OCI-LY7 (cell line): Measurements from ENCODE around the gene TTC24. TPM values are rescaled to one million over a fixed set of nuclear protein-coding genes. Genes with fewer than 3 reads are reported as not detected.
"Not testable (repeated sequence)": the region's sequence is repeated elsewhere in the genome, so short reads cannot be mapped to it uniquely, and the experiment has no call there.

ENCODE experiments used
- BruUV-seq: library from RNA; stranded (reverse); fragments of 400-500 nt; replicated peaks from 2 replicates; lab custom pipeline; 2021; lab: Mats Ljungman, UMichigan
- CTCF ChIA-PET: fragments of 300-600 bp; sonication (Branson Sonifier 250); formaldehyde crosslinking; loops from one replicate; lab custom pipeline; 2022; ENCODE audit warnings: antibody characterized with exemption; ENCODE audit not compliant: unreplicated experiment; lab: Charles Lee
- POLR2A ChIA-PET: fragments of 300-600 bp; sonication (Branson Sonifier 250); formaldehyde crosslinking; loops from one replicate; lab custom pipeline; 2022; ENCODE audit warnings: antibody characterized with exemption; lab: Charles Lee
- DNase-seq: peaks from one replicate; pipeline ENCODE4 v3.0.0-alpha.2; 2015; ENCODE audit warnings: low spot score
- H2AFZ ChIP-seq: fragments of 200-600 bp; sonication (generic), shearing (Covaris generic); 2 replicates; pipeline ENCODE4 v1.6.1; 2014; ENCODE audit warnings: mild to moderate bottlenecking, antibody characterized with exemption, low read length, moderate library complexity
- H3K27ac ChIP-seq: fragments of 200-600 bp; sonication (generic); 2 replicates; pipeline ENCODE4 v1.5.1; 2014; ENCODE audit warnings: mixed run types, low read depth, mild to moderate bottlenecking, moderate library complexity, low read length, inconsistent platforms; ENCODE audit not compliant: poor library complexity, severe bottlenecking
- H3K36me3 ChIP-seq: fragments of 200-600 bp; sonication (generic); 2 replicates; pipeline ENCODE4 v1.6.1; 2014; ENCODE audit warnings: mild to moderate bottlenecking, antibody characterized with exemption, low read length, moderate library complexity, mixed read lengths; ENCODE audit not compliant: insufficient read depth
- H3K4me1 ChIP-seq: fragments of 200-600 bp; sonication (generic); 2 replicates; pipeline ENCODE4 v1.5.1; 2014; ENCODE audit warnings: mild to moderate bottlenecking, low read length; ENCODE audit not compliant: insufficient read depth, poor library complexity, severe bottlenecking
- H3K4me2 ChIP-seq: fragments of 200-600 bp; sonication (generic); 2 replicates; pipeline ENCODE4 v1.6.1; 2014; ENCODE audit warnings: mild to moderate bottlenecking, low read length
- H3K4me3 ChIP-seq: fragments of 200-600 bp; sonication (generic); 2 replicates; pipeline ENCODE4 v1.5.1; 2014; ENCODE audit warnings: mild to moderate bottlenecking, low read depth, low read length; ENCODE audit not compliant: poor library complexity, severe bottlenecking
- H3K79me2 ChIP-seq: fragments of 200-600 bp; sonication (generic); 2 replicates; pipeline ENCODE4 v1.6.1; 2016; ENCODE audit warnings: low read depth, mild to moderate bottlenecking, low read length, moderate library complexity, mixed read lengths; ENCODE audit not compliant: insufficient read depth
- H3K9me2 ChIP-seq: fragments of 200-600 bp; sonication (generic); 2 replicates; pipeline ENCODE4 v1.6.1; 2016; ENCODE audit warnings: mild to moderate bottlenecking, low read length, mixed read lengths; ENCODE audit not compliant: insufficient read depth
- H3K9me3 ChIP-seq: fragments of 200-600 bp; sonication (generic); 2 replicates; pipeline ENCODE4 v1.6.1; 2014; ENCODE audit warnings: mild to moderate bottlenecking, mixed run types, low read length, mixed read lengths
- H4K20me1 ChIP-seq: fragments of 200-600 bp; sonication (generic); 2 replicates; pipeline ENCODE4 v1.6.1; 2014; ENCODE audit warnings: mild to moderate bottlenecking, antibody characterized with exemption, low read length, moderate library complexity, mixed read lengths; ENCODE audit not compliant: insufficient read depth
- CTCF ChIP-seq: fragments of 200-600 bp; sonication (generic); conservative IDR thresholded peaks from 2 replicates; pipeline ENCODE4 v1.5.1; 2014; ENCODE audit warnings: mild to moderate bottlenecking, antibody characterized with exemption, low read length, moderate library complexity, mixed read lengths
- EZH2phosphoT487 ChIP-seq: fragments of 200-600 bp; sonication (generic); IDR thresholded peaks from 2 replicates; pipeline ENCODE4 v1.6.1; 2018; ENCODE audit warnings: low read depth, borderline replicate concordance, mild to moderate bottlenecking, mixed run types, antibody characterized with exemption, low read length, moderate library complexity, mixed read lengths
- intact Hi-C: fragments of 100-400 bp; cut with micrococcal nuclease; formaldehyde crosslinking; loops from one replicate; pipeline ENCODE4 v1.10.0; 2022; ENCODE audit not compliant: unreplicated experiment
- total RNA-seq, 2 experiments: library from RNA; depleted of rRNA in 1 of 2; stranded (reverse); fragments of >200 nt in 1 of 2; shearing (Covaris generic) in 1 of 2; gene quantifications; 2 replicates each; pipeline ENCODE4 v1.2.3, GENCODE V29; 2014 to 2022

The TTC24 gene
- total RNA-seq, 2 experiments from 2014 or later = 2.8 to 11.9 TPM

GRCh38 chr1:156631152-156631551 is 51.6 kb downstream of the TTC24 start:
- H3K36me3 ChIP-seq, intact Hi-C loops, H3K4me3 ChIP-seq, CTCF ChIA-PET, POLR2A ChIA-PET, H3K9me2 ChIP-seq, H3K9me3 ChIP-seq, H2AFZ ChIP-seq, BruUV-seq, H3K79me2 ChIP-seq, H4K20me1 ChIP-seq, H3K4me2 ChIP-seq, H3K27ac ChIP-seq, DNase-seq: not testable (repeated sequence)
- peak; percentile 44; the same call in 1 of the 2 replicates for TF ChIP-seq CTCF
- H3K4me1 ChIP-seq = peaks cover 23% of the 10 kb centered on the region

DNA sequence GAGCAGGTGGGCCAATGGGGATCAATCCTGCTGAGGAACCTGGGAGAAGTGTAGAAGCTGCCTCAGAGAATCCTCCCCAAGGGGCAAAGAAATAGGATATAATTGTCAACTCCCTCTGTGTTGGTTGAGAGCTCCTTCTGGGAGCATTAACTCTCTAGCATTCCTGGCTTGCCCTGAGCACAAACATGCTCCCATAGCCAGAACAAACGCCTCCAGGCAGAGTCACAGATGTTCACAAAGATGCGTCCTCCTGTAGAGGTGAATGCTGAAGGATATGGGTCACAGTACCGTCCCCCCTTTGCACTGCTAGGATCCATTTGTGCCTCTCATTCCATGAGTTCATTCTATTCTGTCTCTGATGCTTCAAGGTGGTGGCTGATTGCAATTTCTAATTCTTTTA is 52.8 kb downstream of the TTC24 start:
- ChIA-PET CTCF (no interaction called here), POLR2A (no interaction called here)
- no TSS peak for BruUV-seq
- no peaks in the 10 kb centered on the region for H3K9me2 ChIP-seq
- no peak overlapping the region for H3K4me2 ChIP-seq
- H3K4me3 ChIP-seq = no peak overlapping the region
- H3K27ac ChIP-seq = no peak overlapping the region
- TF ChIP-seq EZH2phosphoT487 = no peak
- no peak for TF ChIP-seq CTCF
- H3K4me1 ChIP-seq = peaks cover 13% of the 10 kb centered on the region
- no peaks in the 10 kb centered on the region for H3K9me3 ChIP-seq
- no peaks in the 10 kb centered on the region for H4K20me1 ChIP-seq
- DNase-seq = no peak
- H2AFZ ChIP-seq = no peak overlapping the region
- no peaks in the 10 kb centered on the region for H3K79me2 ChIP-seq
- intact Hi-C loops = no loop called here
- H3K36me3 ChIP-seq = no peaks in the 10 kb centered on the region

Other genes with a start within 250 kb of the TTC24 start
- 385 and 407 TPM in 2 replicates for gene CCT3, start 241.4 kb upstream of the TTC24 start, total RNA-seq (2014; rRNA removed; shearing (Covaris generic))
- gene CCT3, start 241.4 kb upstream of the TTC24 start, total RNA-seq (2022) = 321 and 387 TPM in 2 replicates
- 2.3 TPM in 1 of 2 replicates, not detected in the other for gene TSACC, start 241.2 kb upstream of the TTC24 start, total RNA-seq (2014; rRNA removed; shearing (Covaris generic))
- gene TSACC, start 241.2 kb upstream of the TTC24 start, total RNA-seq (2022) = 1.9 and 2.0 TPM in 2 replicates
- not detected in 2 replicates for gene RHBG, start 210.5 kb upstream of the TTC24 start, total RNA-seq (2014; rRNA removed; shearing (Covaris generic))
- gene RHBG, start 210.5 kb upstream of the TTC24 start, total RNA-seq (2022) = not detected in 2 replicates
- 23.4 and 42.7 TPM in 2 replicates for gene MEF2D, start 78.9 kb upstream of the TTC24 start, total RNA-seq (2014; rRNA removed; shearing (Covaris generic))
- 92.3 and 101 TPM in 2 replicates for gene MEF2D, start 78.9 kb upstream of the TTC24 start, total RNA-seq (2022)
- gene IQGAP3, start 7.2 kb upstream of the TTC24 start, total RNA-seq (2014; rRNA removed; shearing (Covaris generic)) = 22.4 and 26.1 TPM in 2 replicates
- gene IQGAP3, start 7.2 kb upstream of the TTC24 start, total RNA-seq (2022) = 28.7 and 37.1 TPM in 2 replicates
- gene NAXE, start 12.1 kb downstream of the TTC24 start, total RNA-seq (2014; rRNA removed; shearing (Covaris generic)) = 71.6 and 81.5 TPM in 2 replicates
- gene NAXE, start 12.1 kb downstream of the TTC24 start, total RNA-seq (2022) = 56.1 and 61.1 TPM in 2 replicates
- 33.3 and 40.9 TPM in 2 replicates for gene GPATCH4, start 21.8 kb downstream of the TTC24 start, total RNA-seq (2014; rRNA removed; shearing (Covaris generic))
- 38.5 and 51.6 TPM in 2 replicates for gene GPATCH4, start 21.8 kb downstream of the TTC24 start, total RNA-seq (2022)
- gene HAPLN2, start 39.7 kb downstream of the TTC24 start, total RNA-seq (2014; rRNA removed; shearing (Covaris generic)) = 0.41 and 0.62 TPM in 2 replicates
- 1.1 and 1.4 TPM in 2 replicates for gene HAPLN2, start 39.7 kb downstream of the TTC24 start, total RNA-seq (2022)
- 0.44 TPM in 1 of 2 replicates, not detected in the other for gene BCAN, start 62.4 kb downstream of the TTC24 start, total RNA-seq (2014; rRNA removed; shearing (Covaris generic))
- not detected in 2 replicates for gene BCAN, start 62.4 kb downstream of the TTC24 start, total RNA-seq (2022)
- not detected in 2 replicates for gene NES, start 97.7 kb downstream of the TTC24 start, total RNA-seq (2014; rRNA removed; shearing (Covaris generic))
- gene NES, start 97.7 kb downstream of the TTC24 start, total RNA-seq (2022) = not detected in 2 replicates
- 1.4 and 2.8 TPM in 2 replicates for gene CRABP2, start 125.9 kb downstream of the TTC24 start, total RNA-seq (2014; rRNA removed; shearing (Covaris generic))
- gene CRABP2, start 125.9 kb downstream of the TTC24 start, total RNA-seq (2022) = 1.5 and 2.1 TPM in 2 replicates
- 24.7 and 28.0 TPM in 2 replicates for gene METTL25B, start 148.7 kb downstream of the TTC24 start, total RNA-seq (2014; rRNA removed; shearing (Covaris generic))
- 45.6 and 54.1 TPM in 2 replicates for gene METTL25B, start 148.7 kb downstream of the TTC24 start, total RNA-seq (2022)
- gene ISG20L2, start 149.0 kb downstream of the TTC24 start, total RNA-seq (2014; rRNA removed; shearing (Covaris generic)) = 36.5 and 37.9 TPM in 2 replicates
- 71.3 and 74.1 TPM in 2 replicates for gene ISG20L2, start 149.0 kb downstream of the TTC24 start, total RNA-seq (2022)
- gene MRPL24, start 161.4 kb downstream of the TTC24 start, total RNA-seq (2014; rRNA removed; shearing (Covaris generic)) = 55.3 and 69.0 TPM in 2 replicates
- 49.3 and 56.6 TPM in 2 replicates for gene MRPL24, start 161.4 kb downstream of the TTC24 start, total RNA-seq (2022)
- gene HDGF, start 172.0 kb downstream of the TTC24 start, total RNA-seq (2014; rRNA removed; shearing (Covaris generic)) = 291 and 346 TPM in 2 replicates
- 315 and 329 TPM in 2 replicates for gene HDGF, start 172.0 kb downstream of the TTC24 start, total RNA-seq (2022)
- gene PRCC, start 187.8 kb downstream of the TTC24 start, total RNA-seq (2014; rRNA removed; shearing (Covaris generic)) = 53.7 and 54.0 TPM in 2 replicates
- 81.5 and 82.9 TPM in 2 replicates for gene PRCC, start 187.8 kb downstream of the TTC24 start, total RNA-seq (2022)
- gene SH2D2A, start 237.1 kb downstream of the TTC24 start, total RNA-seq (2014; rRNA removed; shearing (Covaris generic)) = 5.5 and 5.8 TPM in 2 replicates
- gene SH2D2A, start 237.1 kb downstream of the TTC24 start, total RNA-seq (2022) = 2.1 and 2.2 TPM in 2 replicates